Right lobe of liver (tissue), 4 donors: ENCODE measurements around the gene KRT7.

Source experiments
- CTCF ChIP-seq, 4 donors: fragments of 200-600 bp in 3 of 4; fragments of 450-650 bp in 1 of 4; IDR thresholded peaks; one replicate each; pipeline versions ENCODE4 v1.5.1 to v1.8.0; 2016 to 2022; ENCODE audit warnings: antibody characterized with exemption in 4 of 4, mild to moderate bottlenecking in 2 of 4
- POLR2A ChIP-seq: fragments of 450-650 bp; IDR thresholded peaks from one replicate; pipeline ENCODE4 v1.6.1; 2017; ENCODE audit warnings: antibody characterized with exemption, mild to moderate bottlenecking
- donor health status: DM: no; HTN: no; CAD: no.
- donor health status: DM: no; HTN: no; CAD: no.
- donor health status: DM: no; HTN: yes; CAD: no.

GRCh38 chr12:52257074-52257551 lies 24.1 kb downstream of the KRT7 start:
- no peak for TF ChIP-seq CTCF (IDR thresholded peaks at IDR 0.05)
- no peak for TF ChIP-seq POLR2A
